NCI-H1105 (cell line): ENCODE results near the gene HOXC9.

ENCODE experiments used
- DNase-seq: peaks from one replicate; lab custom pipeline; 2025; lab: John Stamatoyannopoulos, UW

The HOXC9 gene

GRCh38 chr12:53988541-53989226, 11.3 kb upstream of the HOXC9 start:
- no peak for DNase-seq

- DNase-seq = no peak
These were observed 10.5 kb upstream of the HOXC9 start for GRCh38 chr12:53989227-53990113.

GRCh38 chr12:53990311-53991076, 9.5 kb upstream of the HOXC9 start:
- no peak for DNase-seq

DNA sequence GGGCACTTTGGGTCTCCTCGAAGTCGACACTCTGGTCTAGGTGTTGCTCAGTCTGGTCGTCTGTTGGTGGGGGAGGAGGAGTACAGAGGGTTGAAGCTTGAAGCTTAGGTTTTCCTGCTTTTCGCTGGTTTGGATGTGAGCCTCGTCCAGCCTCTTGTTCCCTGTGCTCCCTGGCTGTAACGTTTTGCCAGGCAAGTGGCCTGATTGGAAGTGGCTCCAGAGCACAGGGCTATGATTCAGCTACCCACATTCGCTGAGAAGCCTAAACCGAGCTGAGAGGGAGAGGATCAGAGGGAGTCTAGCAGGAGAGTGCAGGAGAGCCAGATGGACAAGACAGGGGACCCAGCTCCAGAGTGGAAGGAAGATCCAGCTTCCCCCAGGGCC, 8.9 kb upstream of the HOXC9 start:
- DNase-seq = no peak

GRCh38 chr12:53992377-53992889, 7.5 kb upstream of the HOXC9 start:
- no peak for DNase-seq

DNA sequence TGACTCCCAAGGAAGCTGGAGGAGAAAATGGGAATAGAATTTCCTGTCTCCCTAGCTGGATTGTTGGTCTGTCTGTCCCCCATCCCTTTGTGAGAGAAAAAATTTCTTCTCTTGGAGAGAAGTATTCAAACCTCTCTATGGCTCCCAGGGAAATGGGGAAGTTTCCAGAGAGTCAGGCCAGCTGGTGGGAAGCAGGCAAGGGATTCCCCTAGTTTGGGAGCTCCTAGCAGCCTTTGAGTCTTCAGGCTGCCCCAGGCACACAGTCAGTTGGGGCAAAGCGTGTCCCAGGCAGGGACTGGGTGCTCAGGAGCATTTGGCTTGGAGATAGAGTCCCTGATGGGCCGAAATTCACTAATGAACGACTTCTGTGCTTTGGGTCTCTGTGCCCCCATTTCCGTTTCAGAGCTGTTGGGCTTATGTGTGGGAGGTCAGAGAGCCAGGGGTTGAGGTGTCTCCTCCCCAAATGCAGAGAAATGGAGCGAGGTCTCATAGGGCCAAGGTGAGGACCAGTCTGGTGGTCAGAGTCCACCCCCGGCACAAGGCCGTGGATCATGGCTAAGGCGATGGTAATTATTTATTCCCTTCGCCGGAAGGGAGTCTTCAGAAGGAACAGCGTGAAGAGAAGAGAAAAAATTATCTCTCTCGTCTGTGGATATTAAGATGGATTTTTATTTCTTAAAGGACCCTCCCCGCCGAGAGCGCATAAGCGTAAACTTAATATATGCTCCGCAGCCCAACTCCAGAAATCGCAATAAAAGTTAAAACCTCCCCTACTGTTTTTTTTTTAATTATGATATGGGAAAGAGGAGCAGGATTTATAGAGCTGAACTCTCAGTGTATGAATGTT, 6.6 kb upstream of the HOXC9 start:
- no peak for DNase-seq

- no peak for DNase-seq
These were observed 6.0 kb upstream of the HOXC9 start for GRCh38 chr12:53994009-53994263.

DNA sequence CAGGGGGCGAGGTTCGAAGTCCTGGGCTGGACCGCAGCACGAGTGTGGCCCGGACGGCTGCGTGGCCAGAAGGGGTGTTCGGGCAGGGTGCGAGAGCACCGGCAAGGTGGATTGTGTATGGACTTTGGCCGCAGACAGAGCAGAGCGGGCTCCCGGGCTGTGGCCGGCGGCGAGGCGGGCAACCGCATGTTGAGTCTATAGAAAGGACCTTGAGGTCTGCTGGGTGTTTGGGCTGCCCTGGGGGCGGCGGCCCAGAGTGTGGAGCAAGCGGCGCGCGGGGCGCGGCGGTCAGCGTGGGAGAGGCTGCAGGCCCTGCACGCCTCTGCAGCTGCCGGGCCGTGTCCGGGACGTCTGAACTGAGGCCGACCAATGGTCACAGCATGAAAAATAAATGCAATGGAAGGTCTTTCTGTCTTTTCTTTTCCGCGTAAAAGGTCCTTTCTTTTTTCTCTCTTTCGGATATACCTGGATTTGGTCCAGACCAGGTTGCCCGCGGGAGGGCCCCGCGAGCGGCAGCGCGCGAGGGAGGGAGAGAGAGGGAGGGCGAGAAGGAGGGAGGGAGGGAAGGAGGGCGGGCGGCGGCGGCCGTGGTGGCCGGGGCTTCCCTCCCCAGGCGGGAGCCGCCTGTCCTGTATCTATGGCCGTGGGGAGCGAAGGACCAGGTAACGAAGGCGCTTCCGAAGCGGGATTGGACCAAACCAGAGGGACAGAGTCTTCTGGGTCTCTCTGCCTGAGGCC, 5.5 kb upstream of the HOXC9 start:
- DNase-seq = no peak

- no peak for DNase-seq
These were observed 5.0 kb upstream of the HOXC9 start for GRCh38 chr12:53995002-53995377.

GRCh38 chr12:53995378-53996239, 4.4 kb upstream of the HOXC9 start:
- DNase-seq = peak; percentile 43

DNA sequence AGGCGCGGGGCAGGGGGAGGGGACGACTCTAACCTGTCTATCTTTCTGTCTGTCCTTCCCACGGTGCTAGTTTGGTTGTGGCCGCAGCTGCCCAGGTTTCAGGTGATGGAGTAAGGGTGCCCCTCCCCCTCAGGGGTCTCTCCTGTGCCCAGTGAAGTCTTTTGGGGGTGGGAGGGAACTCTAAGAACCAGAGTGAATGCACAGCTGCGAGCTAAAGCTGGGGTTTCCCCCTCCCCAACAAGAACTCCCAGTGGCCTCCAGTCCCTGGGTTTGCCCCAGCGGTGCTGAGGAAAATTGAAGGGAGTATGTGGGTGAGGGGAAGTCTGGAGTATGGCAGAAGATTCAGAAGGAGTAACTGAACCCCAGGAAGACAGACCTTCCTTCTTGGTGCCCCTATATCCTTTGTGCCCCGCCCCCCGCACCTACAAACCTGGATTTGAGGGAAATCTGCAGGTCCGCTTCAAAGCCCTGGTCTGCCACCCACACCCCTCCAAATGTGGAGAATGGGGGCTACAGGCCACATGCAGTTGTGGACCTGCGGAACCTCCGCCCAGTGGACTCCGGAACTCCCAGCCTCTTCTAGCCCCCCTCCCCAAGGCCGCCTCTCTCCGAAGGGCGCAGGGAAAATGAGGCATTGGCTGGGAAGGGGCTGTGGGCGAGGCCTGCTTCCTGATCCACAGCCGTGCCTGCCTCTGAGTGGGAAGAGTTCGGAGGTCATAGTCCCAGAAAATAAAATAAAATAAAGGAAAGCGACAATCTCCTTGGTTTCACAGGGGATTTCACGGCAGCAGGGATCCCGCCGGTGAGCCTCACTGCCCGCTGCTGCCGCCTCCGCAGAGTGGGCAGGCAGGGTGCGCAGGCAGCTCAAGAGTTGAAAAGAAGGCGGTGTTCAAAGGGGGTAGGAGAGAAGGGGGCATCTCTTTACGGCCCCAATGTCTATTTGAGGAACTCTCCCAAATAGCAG, 3.4 kb upstream of the HOXC9 start:
- no peak for DNase-seq

GRCh38 chr12:53997204-53998109, 2.5 kb upstream of the HOXC9 start:
- no peak for DNase-seq

- no peak for DNase-seq
These were observed 1.7 kb upstream of the HOXC9 start for GRCh38 chr12:53998110-53998899.

DNA sequence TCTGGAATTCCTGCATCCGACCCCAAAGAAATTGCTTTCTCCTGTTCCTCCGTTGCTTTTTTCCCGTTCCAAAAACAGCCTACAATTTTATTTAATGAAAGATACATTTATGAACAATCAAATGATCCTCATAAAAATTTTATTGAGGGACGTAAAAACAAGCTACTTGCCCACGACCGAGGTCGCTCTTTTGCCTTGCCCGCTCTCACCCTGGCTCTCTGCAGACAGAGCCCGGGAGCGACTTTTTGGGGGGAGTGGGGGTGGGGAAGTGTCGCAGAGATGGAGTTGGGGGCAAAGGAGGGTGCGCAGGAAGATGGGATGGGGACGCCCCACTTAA, 1.1 kb upstream of the HOXC9 start:
- DNase-seq = no peak

DNA sequence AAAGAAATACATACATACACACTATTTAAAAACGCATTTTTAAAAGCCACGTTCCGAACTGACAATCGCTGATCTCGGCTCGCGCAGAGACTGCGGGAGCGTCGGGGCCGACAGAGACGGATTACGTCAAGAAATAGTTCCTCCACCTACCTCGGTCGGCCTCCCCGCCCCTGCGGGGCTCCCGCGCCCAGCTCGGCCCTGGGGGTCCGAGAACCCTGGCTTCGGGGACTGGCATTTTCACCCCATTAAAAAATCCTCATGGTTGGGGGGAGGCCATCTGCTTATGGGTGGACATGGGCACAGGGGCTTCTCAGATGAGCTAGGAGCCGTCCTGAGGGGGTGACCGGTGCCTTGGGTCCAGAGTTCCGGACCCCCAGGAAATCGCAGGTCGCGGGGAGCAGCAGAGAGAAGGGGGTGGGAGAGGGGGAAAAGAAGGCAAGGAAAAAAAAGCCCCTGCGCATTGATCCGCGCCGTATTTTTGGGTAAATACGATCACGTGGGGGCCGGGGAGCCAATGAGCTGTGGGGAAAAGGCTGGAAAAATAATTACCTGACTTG, 324 bp upstream of the HOXC9 start:
- DNase-seq = peak; percentile 68

- DNase-seq = no peak
These were observed 1.6 kb downstream of the HOXC9 start for GRCh38 chr12:54001283-54002187.
